GM12891 (cell line): ENCODE results near the gene PCBP4.

Experiments
- POLR2A ChIP-seq: IDR thresholded peaks from 2 replicates; pipeline ENCODE4 v1.6.1; 2011; ENCODE audit warnings: low read depth, low read length, control low read depth
- POLR2AphosphoS5 ChIP-seq: IDR thresholded peaks from 2 replicates; pipeline ENCODE4 v1.6.1; 2011; ENCODE audit warnings: low read depth, low read length, control low read depth
- TAF1 ChIP-seq: IDR thresholded peaks from 2 replicates; pipeline ENCODE4 v1.6.1; 2011; ENCODE audit warnings: low read depth, low read length, control low read depth

DNA sequence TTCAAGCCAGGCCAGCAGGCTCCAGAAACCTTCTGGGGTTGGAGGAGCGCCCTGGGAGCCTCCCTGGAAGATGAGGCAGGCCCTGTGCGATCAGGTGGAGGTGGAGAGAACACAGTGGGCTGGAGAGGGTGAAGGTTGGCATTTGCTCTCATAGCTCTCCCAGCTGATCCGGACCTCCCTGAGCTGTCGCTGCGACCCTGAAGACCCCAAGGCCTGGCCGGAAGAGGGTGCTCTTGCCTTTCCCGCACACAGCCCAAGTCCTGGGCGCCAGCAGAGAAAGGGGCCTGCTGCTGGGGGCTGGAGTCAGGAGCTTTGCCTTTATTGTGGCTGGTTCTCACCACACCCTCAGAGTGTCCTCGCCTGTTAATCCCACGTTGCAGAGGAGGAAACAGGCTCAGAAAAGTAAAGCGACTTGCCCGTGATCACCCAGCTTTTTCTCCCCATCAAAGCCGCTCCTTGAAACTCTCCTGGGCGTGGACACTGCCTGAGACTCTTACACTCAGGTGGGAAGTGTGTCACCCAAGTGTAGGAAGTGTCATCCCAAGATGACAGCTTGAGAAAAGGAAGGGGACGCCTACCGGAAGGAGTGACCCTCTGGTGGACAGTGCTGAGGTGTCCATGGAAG, 37.0 kb upstream of the PCBP4 start:
- no peak for TF ChIP-seq POLR2A
- TF ChIP-seq POLR2AphosphoS5 = no peak
- no peak for TF ChIP-seq TAF1
